HEK293 (cell line): ENCODE data around the gene IGFL1.

ENCODE experiments used
- GFI1B ChIP-seq: fragments of 450-650 bp; formaldehyde crosslinking; IDR thresholded peaks from 2 replicates; pipeline ENCODE4 v1.5.1; 2016; ENCODE audit warnings: missing biosample characterization, missing genetic modification characterization
- OSR2 ChIP-seq: fragments of 450-650 bp; formaldehyde crosslinking; IDR thresholded peaks from 2 replicates; pipeline ENCODE4 v1.5.1; 2016; ENCODE audit warnings: missing biosample characterization, missing genetic modification characterization
- PRDM1 ChIP-seq: fragments of 450-650 bp; formaldehyde crosslinking; IDR thresholded peaks from 2 replicates; pipeline ENCODE4; 2016; ENCODE audit warnings: missing biosample characterization, missing genetic modification characterization
- SCRT1 ChIP-seq: fragments of 450-650 bp; formaldehyde crosslinking; IDR thresholded peaks from 2 replicates; pipeline ENCODE4 v1.5.1; 2016; ENCODE audit warnings: missing biosample characterization, missing genetic modification characterization, borderline replicate concordance
- SETDB1 ChIP-seq: IDR thresholded peaks from one replicate; pipeline ENCODE4 v1.6.1; 2017; ENCODE audit warnings: mild to moderate bottlenecking, low read length, moderate library complexity, mixed read lengths; ENCODE audit not compliant: insufficient read length
- SP7 ChIP-seq: fragments of 450-650 bp; formaldehyde crosslinking; IDR thresholded peaks from 2 replicates; pipeline ENCODE4 v1.5.1; 2016; ENCODE audit warnings: missing biosample characterization, missing genetic modification characterization
- TCF7L2 ChIP-seq: IDR thresholded peaks from 2 replicates; pipeline ENCODE4 v1.6.1; 2011; ENCODE audit warnings: low read depth, mild to moderate bottlenecking, inconsistent platforms, low read length, moderate library complexity, borderline replicate concordance
- ZFP69B ChIP-seq: fragments of 450-650 bp; formaldehyde crosslinking; IDR thresholded peaks from 2 replicates; pipeline ENCODE4 v1.5.1; 2016; ENCODE audit warnings: missing biosample characterization, missing genetic modification characterization
- ZNF112 ChIP-seq: fragments of 450-650 bp; formaldehyde crosslinking; IDR thresholded peaks from 2 replicates; pipeline ENCODE4 v1.5.0; 2017; ENCODE audit warnings: missing biosample characterization, missing genetic modification characterization
- ZNF138 ChIP-seq: fragments of 450-650 bp; formaldehyde crosslinking; IDR thresholded peaks from 2 replicates; pipeline ENCODE4 v1.5.1; 2016; ENCODE audit warnings: missing biosample characterization, missing genetic modification characterization, borderline replicate concordance
- ZNF169 ChIP-seq: fragments of 450-650 bp; formaldehyde crosslinking; IDR thresholded peaks from 2 replicates; pipeline ENCODE4 v1.5.1; 2016; ENCODE audit warnings: missing biosample characterization, missing genetic modification characterization
- ZNF175 ChIP-seq: fragments of 450-650 bp; formaldehyde crosslinking; IDR thresholded peaks from 2 replicates; pipeline ENCODE4 v1.5.1; 2016; ENCODE audit warnings: missing biosample characterization, missing genetic modification characterization
- ZNF239 ChIP-seq: fragments of 450-650 bp; formaldehyde crosslinking; IDR thresholded peaks from 2 replicates; pipeline ENCODE4 v1.5.1; 2016; ENCODE audit warnings: missing biosample characterization, missing genetic modification characterization
- ZNF24 ChIP-seq: fragments of 450-650 bp; formaldehyde crosslinking; IDR thresholded peaks from 2 replicates; pipeline ENCODE4 v1.5.1; 2016; ENCODE audit warnings: missing biosample characterization, missing genetic modification characterization
- ZNF311 ChIP-seq: fragments of 450-650 bp; formaldehyde crosslinking; IDR thresholded peaks from 2 replicates; pipeline ENCODE4 v1.5.1; 2017; ENCODE audit warnings: missing biosample characterization, missing genetic modification characterization, borderline replicate concordance
- ZNF341 ChIP-seq: fragments of 450-650 bp; formaldehyde crosslinking; IDR thresholded peaks from 2 replicates; pipeline ENCODE4; 2016; ENCODE audit warnings: low read depth, missing biosample characterization, missing genetic modification characterization
- ZNF404 ChIP-seq: fragments of 450-650 bp; formaldehyde crosslinking; IDR thresholded peaks from 2 replicates; pipeline ENCODE4 v1.5.1; 2017; ENCODE audit warnings: missing biosample characterization, missing genetic modification characterization
- ZNF423 ChIP-seq: fragments of 450-650 bp; formaldehyde crosslinking; IDR thresholded peaks from 2 replicates; pipeline ENCODE4 v1.5.1; 2016; ENCODE audit warnings: missing biosample characterization, missing genetic modification characterization
- ZNF433 ChIP-seq: fragments of 450-650 bp; formaldehyde crosslinking; IDR thresholded peaks from 2 replicates; pipeline ENCODE4 v1.5.1; 2016; ENCODE audit warnings: missing biosample characterization, missing genetic modification characterization, low read depth
- ZNF521 ChIP-seq: fragments of 450-650 bp; formaldehyde crosslinking; IDR thresholded peaks from 2 replicates; pipeline ENCODE4 v1.5.1; 2017; ENCODE audit warnings: missing biosample characterization, mild to moderate bottlenecking, missing genetic modification characterization
- ZNF626 ChIP-seq: fragments of 450-650 bp; sonication (Bioruptor Pico); formaldehyde crosslinking; IDR thresholded peaks from 2 replicates; pipeline ENCODE4 v1.5.1; 2018; ENCODE audit warnings: missing biosample characterization, missing genetic modification characterization, inconsistent platforms
- ZNF658 ChIP-seq: fragments of 450-650 bp; formaldehyde crosslinking; IDR thresholded peaks from 2 replicates; pipeline ENCODE4; 2016; ENCODE audit warnings: missing biosample characterization, missing genetic modification characterization
- ZNF660 ChIP-seq: fragments of 450-650 bp; IDR thresholded peaks from 2 replicates; pipeline ENCODE4 v1.5.1; 2018; ENCODE audit warnings: missing biosample characterization, mild to moderate bottlenecking, missing genetic modification characterization
- ZNF664 ChIP-seq: fragments of 450-650 bp; formaldehyde crosslinking; IDR thresholded peaks from 2 replicates; pipeline ENCODE4 v1.5.1; 2016; ENCODE audit warnings: missing biosample characterization, missing genetic modification characterization
- ZNF707 ChIP-seq: fragments of 450-650 bp; formaldehyde crosslinking; IDR thresholded peaks from 2 replicates; pipeline ENCODE4 v1.5.1; 2016; ENCODE audit warnings: missing biosample characterization, missing genetic modification characterization
- ZNF768 ChIP-seq: fragments of 450-650 bp; formaldehyde crosslinking; IDR thresholded peaks from 2 replicates; pipeline ENCODE4 v1.5.1; 2018; ENCODE audit warnings: missing biosample characterization, mild to moderate bottlenecking, missing genetic modification characterization
- ZSCAN30 ChIP-seq: fragments of 450-650 bp; IDR thresholded peaks from 2 replicates; pipeline ENCODE4 v1.5.1; 2018; ENCODE audit warnings: missing biosample characterization, mild to moderate bottlenecking, missing genetic modification characterization, moderate library complexity
- TF ChIP-seq, protein P1 (sequence below): fragments of 450-650 bp; formaldehyde crosslinking; IDR thresholded peaks from 2 replicates; pipeline ENCODE4 v1.5.1; 2016; ENCODE audit warnings: missing biosample characterization, missing genetic modification characterization
- TF ChIP-seq, protein P2 (sequence below): fragments of 450-650 bp; formaldehyde crosslinking; IDR thresholded peaks from 2 replicates; pipeline ENCODE4 v1.5.1; 2016; ENCODE audit warnings: missing biosample characterization, missing genetic modification characterization
- TF ChIP-seq, protein P3 (sequence below): fragments of 450-650 bp; formaldehyde crosslinking; conservative IDR thresholded peaks from 2 replicates; pipeline ENCODE4 v1.5.1; 2016; ENCODE audit warnings: low read depth, missing biosample characterization, missing genetic modification characterization
- TF ChIP-seq, protein P4 (sequence below): fragments of 450-650 bp; formaldehyde crosslinking; optimal IDR thresholded peaks from 2 replicates; pipeline ENCODE3; 2016; ENCODE audit warnings: missing biosample characterization, mild to moderate bottlenecking, missing genetic modification characterization

The IGFL1 gene

DNA sequence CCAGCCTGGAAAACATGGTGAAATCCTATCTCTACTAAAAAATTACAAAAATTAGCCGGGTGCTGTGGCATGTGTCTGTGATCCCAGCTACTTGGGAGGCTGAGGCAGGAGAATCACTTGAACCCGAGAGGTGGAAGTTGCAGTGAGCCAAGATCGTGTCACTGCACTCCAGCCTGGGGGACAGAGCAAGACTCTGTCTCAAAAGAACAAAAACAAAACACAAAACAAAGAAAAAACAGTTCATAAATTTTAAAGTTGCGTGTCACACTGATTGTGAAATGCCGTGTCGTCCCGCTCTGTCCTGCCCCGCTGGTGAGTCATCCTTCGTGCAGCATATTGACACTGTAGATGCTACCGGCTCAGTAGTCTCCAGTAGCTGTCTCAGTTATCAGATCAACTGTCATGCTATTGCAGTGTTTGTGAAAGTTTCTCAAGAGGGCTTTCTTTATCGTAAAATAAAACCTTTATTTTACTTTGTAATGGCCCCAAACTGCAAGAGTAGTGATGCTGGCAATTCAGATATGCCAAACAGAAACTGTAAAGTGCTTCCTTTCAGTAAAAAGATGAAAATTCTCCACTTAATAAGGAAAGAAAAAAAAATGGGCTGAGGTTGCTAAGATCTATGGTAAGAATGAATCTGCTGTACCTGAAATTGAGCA lies 36.4 kb upstream of the IGFL1 start (continued):
- TF ChIP-seq ZNF169 (tag by site-specific recombination) (0 out of 2 replicates have a peak, but pooled peaks have one; percentile 15), ZNF404 (tag by site-specific recombination) (no peak), ZNF112 (tag by site-specific recombination) (no peak), SETDB1 (no peak), ZNF24 (no peak), TCF7L2 (no peak), SCRT1 (tag by site-specific recombination) (no peak), ZNF664 (tag by site-specific recombination) (no peak), ZNF138 (tag by site-specific recombination) (no peak), ZNF239 (tag by site-specific recombination) (no peak), ZNF433 (tag by site-specific recombination) (no peak), ZNF521 (tag by site-specific recombination) (no peak), GFI1B (tag by site-specific recombination) (no peak), ZNF658 (tag by site-specific recombination) (no peak), ZFP69B (peak; percentile 47; the same call in 1 of the 2 replicates), ZNF768 (tag by site-specific recombination) (no peak), OSR2 (tag by site-specific recombination) (peak; percentile 100), ZNF311 (no peak), SP7 (tag by site-specific recombination) (peak; percentile 76), ZSCAN30 (peak; percentile 42; the same call in 1 of the 2 replicates), ZNF707 (tag by site-specific recombination) (no peak), ZNF341 (no peak), PRDM1 (tag by site-specific recombination) (peak; percentile 76; the same call in 1 of the 2 replicates), ZNF660 (tag by site-specific recombination) (peak; percentile 84), ZNF626 (tag by site-specific recombination) (no peak), ZNF423 (no peak), ZNF175 (no peak)
- TF ChIP-seq, protein P1, sequence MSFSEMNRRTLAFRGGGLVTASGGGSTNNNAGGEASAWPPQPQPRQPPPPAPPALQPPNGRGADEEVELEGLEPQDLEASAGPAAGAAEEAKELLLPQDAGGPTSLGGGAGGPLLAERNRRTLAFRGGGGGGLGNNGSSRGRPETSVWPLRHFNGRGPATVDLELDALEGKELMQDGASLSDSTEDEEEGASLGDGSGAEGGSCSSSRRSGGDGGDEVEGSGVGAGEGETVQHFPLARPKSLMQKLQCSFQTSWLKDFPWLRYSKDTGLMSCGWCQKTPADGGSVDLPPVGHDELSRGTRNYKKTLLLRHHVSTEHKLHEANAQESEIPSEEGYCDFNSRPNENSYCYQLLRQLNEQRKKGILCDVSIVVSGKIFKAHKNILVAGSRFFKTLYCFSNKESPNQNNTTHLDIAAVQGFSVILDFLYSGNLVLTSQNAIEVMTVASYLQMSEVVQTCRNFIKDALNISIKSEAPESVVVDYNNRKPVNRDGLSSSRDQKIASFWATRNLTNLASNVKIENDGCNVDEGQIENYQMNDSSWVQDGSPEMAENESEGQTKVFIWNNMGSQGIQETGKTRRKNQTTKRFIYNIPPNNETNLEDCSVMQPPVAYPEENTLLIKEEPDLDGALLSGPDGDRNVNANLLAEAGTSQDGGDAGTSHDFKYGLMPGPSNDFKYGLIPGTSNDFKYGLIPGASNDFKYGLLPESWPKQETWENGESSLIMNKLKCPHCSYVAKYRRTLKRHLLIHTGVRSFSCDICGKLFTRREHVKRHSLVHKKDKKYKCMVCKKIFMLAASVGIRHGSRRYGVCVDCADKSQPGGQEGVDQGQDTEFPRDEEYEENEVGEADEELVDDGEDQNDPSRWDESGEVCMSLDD (tag by site-specific recombination): no peak
- TF ChIP-seq, protein P2, sequence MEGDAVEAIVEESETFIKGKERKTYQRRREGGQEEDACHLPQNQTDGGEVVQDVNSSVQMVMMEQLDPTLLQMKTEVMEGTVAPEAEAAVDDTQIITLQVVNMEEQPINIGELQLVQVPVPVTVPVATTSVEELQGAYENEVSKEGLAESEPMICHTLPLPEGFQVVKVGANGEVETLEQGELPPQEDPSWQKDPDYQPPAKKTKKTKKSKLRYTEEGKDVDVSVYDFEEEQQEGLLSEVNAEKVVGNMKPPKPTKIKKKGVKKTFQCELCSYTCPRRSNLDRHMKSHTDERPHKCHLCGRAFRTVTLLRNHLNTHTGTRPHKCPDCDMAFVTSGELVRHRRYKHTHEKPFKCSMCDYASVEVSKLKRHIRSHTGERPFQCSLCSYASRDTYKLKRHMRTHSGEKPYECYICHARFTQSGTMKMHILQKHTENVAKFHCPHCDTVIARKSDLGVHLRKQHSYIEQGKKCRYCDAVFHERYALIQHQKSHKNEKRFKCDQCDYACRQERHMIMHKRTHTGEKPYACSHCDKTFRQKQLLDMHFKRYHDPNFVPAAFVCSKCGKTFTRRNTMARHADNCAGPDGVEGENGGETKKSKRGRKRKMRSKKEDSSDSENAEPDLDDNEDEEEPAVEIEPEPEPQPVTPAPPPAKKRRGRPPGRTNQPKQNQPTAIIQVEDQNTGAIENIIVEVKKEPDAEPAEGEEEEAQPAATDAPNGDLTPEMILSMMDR: no peak
- TF ChIP-seq, protein P3, sequence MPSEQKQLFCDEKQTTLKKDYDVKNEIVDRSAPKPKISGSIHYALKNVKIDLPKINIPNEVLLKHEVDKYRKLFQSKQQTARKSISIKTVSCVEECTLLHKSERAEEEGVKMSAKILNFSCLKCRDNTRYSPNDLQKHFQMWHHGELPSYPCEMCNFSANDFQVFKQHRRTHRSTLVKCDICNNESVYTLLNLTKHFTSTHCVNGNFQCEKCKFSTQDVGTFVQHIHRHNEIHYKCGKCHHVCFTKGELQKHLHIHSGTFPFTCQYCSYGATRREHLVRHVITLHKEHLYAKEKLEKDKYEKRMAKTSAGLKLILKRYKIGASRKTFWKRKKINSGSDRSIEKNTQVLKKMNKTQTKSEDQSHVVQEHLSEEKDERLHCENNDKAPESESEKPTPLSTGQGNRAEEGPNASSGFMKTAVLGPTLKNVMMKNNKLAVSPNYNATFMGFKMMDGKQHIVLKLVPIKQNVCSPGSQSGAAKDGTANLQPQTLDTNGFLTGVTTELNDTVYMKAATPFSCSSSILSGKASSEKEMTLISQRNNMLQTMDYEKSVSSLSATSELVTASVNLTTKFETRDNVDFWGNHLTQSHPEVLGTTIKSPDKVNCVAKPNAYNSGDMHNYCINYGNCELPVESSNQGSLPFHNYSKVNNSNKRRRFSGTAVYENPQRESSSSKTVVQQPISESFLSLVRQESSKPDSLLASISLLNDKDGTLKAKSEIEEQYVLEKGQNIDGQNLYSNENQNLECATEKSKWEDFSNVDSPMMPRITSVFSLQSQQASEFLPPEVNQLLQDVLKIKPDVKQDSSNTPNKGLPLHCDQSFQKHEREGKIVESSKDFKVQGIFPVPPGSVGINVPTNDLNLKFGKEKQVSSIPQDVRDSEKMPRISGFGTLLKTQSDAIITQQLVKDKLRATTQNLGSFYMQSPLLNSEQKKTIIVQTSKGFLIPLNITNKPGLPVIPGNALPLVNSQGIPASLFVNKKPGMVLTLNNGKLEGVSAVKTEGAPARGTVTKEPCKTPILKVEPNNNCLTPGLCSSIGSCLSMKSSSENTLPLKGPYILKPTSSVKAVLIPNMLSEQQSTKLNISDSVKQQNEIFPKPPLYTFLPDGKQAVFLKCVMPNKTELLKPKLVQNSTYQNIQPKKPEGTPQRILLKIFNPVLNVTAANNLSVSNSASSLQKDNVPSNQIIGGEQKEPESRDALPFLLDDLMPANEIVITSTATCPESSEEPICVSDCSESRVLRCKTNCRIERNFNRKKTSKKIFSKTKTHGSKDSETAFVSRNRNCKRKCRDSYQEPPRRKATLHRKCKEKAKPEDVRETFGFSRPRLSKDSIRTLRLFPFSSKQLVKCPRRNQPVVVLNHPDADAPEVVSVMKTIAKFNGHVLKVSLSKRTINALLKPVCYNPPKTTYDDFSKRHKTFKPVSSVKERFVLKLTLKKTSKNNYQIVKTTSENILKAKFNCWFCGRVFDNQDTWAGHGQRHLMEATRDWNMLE (tag by site-specific recombination): peak; percentile 47; the same call in 1 of the 2 replicates
- TF ChIP-seq, protein P4, sequence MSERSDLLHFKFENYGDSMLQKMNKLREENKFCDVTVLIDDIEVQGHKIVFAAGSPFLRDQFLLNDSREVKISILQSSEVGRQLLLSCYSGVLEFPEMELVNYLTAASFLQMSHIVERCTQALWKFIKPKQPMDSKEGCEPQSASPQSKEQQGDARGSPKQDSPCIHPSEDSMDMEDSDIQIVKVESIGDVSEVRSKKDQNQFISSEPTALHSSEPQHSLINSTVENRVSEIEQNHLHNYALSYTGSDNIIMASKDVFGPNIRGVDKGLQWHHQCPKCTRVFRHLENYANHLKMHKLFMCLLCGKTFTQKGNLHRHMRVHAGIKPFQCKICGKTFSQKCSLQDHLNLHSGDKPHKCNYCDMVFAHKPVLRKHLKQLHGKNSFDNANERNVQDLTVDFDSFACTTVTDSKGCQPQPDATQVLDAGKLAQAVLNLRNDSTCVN (tag by site-specific recombination): no peak
